H9 (cell line): Measurements from ENCODE around the gene POFUT2. TPM values are rescaled to one million over a fixed set of nuclear protein-coding genes. Genes with fewer than 3 reads are reported as not detected.
A peak's percentile ranks its signal among the peaks of the same experiment; 100 is the strongest.

ENCODE experiments used
- DNase-seq: peaks from one replicate; pipeline ENCODE4 v3.0.0-alpha.2; 2017
- H2AFZ ChIP-seq: one replicate; pipeline ENCODE4 v1.6.1; 2013; ENCODE audit warnings: mild to moderate bottlenecking, low read length, control low read depth, moderate library complexity
- H2AK5ac ChIP-seq: 2 replicates; pipeline ENCODE4 v1.6.1; 2013; ENCODE audit warnings: low read length, control low read depth, mixed read lengths; ENCODE audit not compliant: insufficient read length
- H2BK120ac ChIP-seq: one replicate; pipeline ENCODE4 v1.6.1; 2013; ENCODE audit warnings: low read depth, mild to moderate bottlenecking, low read length, control low read depth, inconsistent platforms; ENCODE audit not compliant: poor library complexity, severe bottlenecking
- H2BK12ac ChIP-seq: 2 replicates; pipeline ENCODE4 v1.6.1; 2013; ENCODE audit warnings: low read length, control low read depth, mixed read lengths, low read depth; ENCODE audit not compliant: insufficient read length
- H2BK15ac ChIP-seq: 2 replicates; pipeline ENCODE4 v1.6.1; 2013; ENCODE audit warnings: low read depth, low read length, control low read depth
- H2BK20ac ChIP-seq: one replicate; pipeline ENCODE4 v1.6.1; 2013; ENCODE audit warnings: low read depth, mild to moderate bottlenecking, low read length, control low read depth, inconsistent platforms; ENCODE audit not compliant: poor library complexity, severe bottlenecking
- H2BK5ac ChIP-seq: 2 replicates; pipeline ENCODE4 v1.6.1; 2013; ENCODE audit warnings: low read length, control low read depth, mixed read lengths; ENCODE audit not compliant: insufficient read length
- H3K14ac ChIP-seq: 2 replicates; pipeline ENCODE4 v1.6.1; 2013; ENCODE audit warnings: low read length, control low read depth; ENCODE audit not compliant: insufficient read depth
- H3K18ac ChIP-seq: 2 replicates; pipeline ENCODE4 v1.6.1; 2013; ENCODE audit warnings: low read depth, mild to moderate bottlenecking, mixed read lengths, low read length, control low read depth; ENCODE audit not compliant: insufficient read length
- H3K23ac ChIP-seq: 2 replicates; pipeline ENCODE4 v1.6.1; 2013; ENCODE audit warnings: low read length, control low read depth, mixed read lengths, low read depth; ENCODE audit not compliant: insufficient read length
- H3K23me2 ChIP-seq: 2 replicates; pipeline ENCODE4 v1.6.1; 2013; ENCODE audit warnings: low read depth, mild to moderate bottlenecking, mixed read lengths, low read length, control low read depth; ENCODE audit not compliant: insufficient read length, poor library complexity, severe bottlenecking
- H3K27ac ChIP-seq: 2 replicates; pipeline ENCODE4 v1.5.1; 2013; ENCODE audit warnings: low read length, control low read depth, mixed read lengths, low read depth; ENCODE audit not compliant: insufficient read length
- H3K27me3 ChIP-seq: 2 replicates; pipeline ENCODE4 v1.6.1; 2013; ENCODE audit warnings: low read length, control low read depth, inconsistent platforms; ENCODE audit not compliant: insufficient read depth
- H3K4ac ChIP-seq: 2 replicates; pipeline ENCODE4 v1.6.1; 2013; ENCODE audit warnings: low read depth, mild to moderate bottlenecking, control low read depth, inconsistent platforms, low read length, moderate library complexity
- H3K4me1 ChIP-seq: 2 replicates; pipeline ENCODE4 v1.6.1; 2013; ENCODE audit warnings: low read length, control low read depth, inconsistent platforms; ENCODE audit not compliant: insufficient read depth
- H3K4me2 ChIP-seq: 2 replicates; pipeline ENCODE4 v1.6.1; 2013; ENCODE audit warnings: low read length, control low read depth, mixed read lengths; ENCODE audit not compliant: insufficient read length, insufficient read depth
- H3K56ac ChIP-seq: 2 replicates; pipeline ENCODE4 v1.6.1; 2013; ENCODE audit warnings: low read depth, mild to moderate bottlenecking, mixed read lengths, low read length, control low read depth; ENCODE audit not compliant: insufficient read length
- H3K79me1 ChIP-seq: 2 replicates; pipeline ENCODE4 v1.6.1; 2013; ENCODE audit warnings: low read depth, mild to moderate bottlenecking, moderate library complexity, low read length, control low read depth, inconsistent platforms; ENCODE audit not compliant: insufficient read depth, poor library complexity, severe bottlenecking
- H3K79me2 ChIP-seq: 2 replicates; pipeline ENCODE4 v1.6.1; 2013; ENCODE audit warnings: low read length, control low read depth, inconsistent platforms; ENCODE audit not compliant: insufficient read depth
- H3K9ac ChIP-seq: 2 replicates; pipeline ENCODE4 v1.6.1; 2013; ENCODE audit warnings: low read length, control low read depth, mixed read lengths; ENCODE audit not compliant: insufficient read length; ENCODE audit errors: extremely low read depth
- H3K9me3 ChIP-seq: one replicate; pipeline ENCODE4 v1.6.1; 2013; ENCODE audit warnings: low read depth, low read length, inconsistent platforms; ENCODE audit not compliant: control insufficient read depth
- H3T11ph ChIP-seq: one replicate; pipeline ENCODE4 v1.6.1; 2013; ENCODE audit warnings: mild to moderate bottlenecking, low read length, control low read depth, inconsistent platforms
- H4K20me1 ChIP-seq: one replicate; pipeline ENCODE4 v1.6.1; 2013; ENCODE audit not compliant: control insufficient read depth, insufficient read length, insufficient read depth
- H4K5ac ChIP-seq: 2 replicates; pipeline ENCODE4 v1.6.1; 2013; ENCODE audit warnings: low read depth, mild to moderate bottlenecking, mixed read lengths, low read length, control low read depth; ENCODE audit not compliant: insufficient read length
- H4K8ac ChIP-seq: replicated peaks from 2 replicates; pipeline ENCODE4 v1.6.1; 2013; ENCODE audit warnings: low read length, control low read depth, mixed read lengths, low read depth; ENCODE audit not compliant: insufficient read length
- H4K91ac ChIP-seq: 2 replicates; pipeline ENCODE4 v1.6.1; 2013; ENCODE audit warnings: low read depth, mild to moderate bottlenecking, moderate library complexity, mixed read lengths, low read length, control low read depth; ENCODE audit not compliant: insufficient read length
- H3K27ac Mint-ChIP-seq, 3 experiments: 2 replicates in 2 of 3; 3 replicates in 1 of 3; pipeline ENCODE4 v1.8.0; 2020 to 2021; ENCODE audit warnings: mixed read lengths in 3 of 3, mild to moderate bottlenecking in 1 of 3, moderate library complexity in 1 of 3
- H3K27me3 Mint-ChIP-seq: 2 replicates; pipeline ENCODE4 v1.8.0; 2021; ENCODE audit warnings: low read depth, mild to moderate bottlenecking, moderate library complexity, mixed read lengths
- H3K36me3 Mint-ChIP-seq, 3 experiments: 2 replicates in 2 of 3; 3 replicates in 1 of 3; pipeline ENCODE4 v1.8.0; 2020 to 2021; ENCODE audit warnings: low read depth in 3 of 3, mixed read lengths in 3 of 3; ENCODE audit not compliant: insufficient read depth in 1 of 3
- H3K4me1 Mint-ChIP-seq, 2 experiments: 2 replicates each; pipeline ENCODE4 v1.8.0; 2020; ENCODE audit warnings: mixed read lengths in 2 of 2
- H3K4me3 Mint-ChIP-seq, 2 experiments: 2 replicates in 1 of 2; 3 replicates in 1 of 2; pipeline ENCODE4 v1.8.0; 2020 to 2021; ENCODE audit warnings: mild to moderate bottlenecking in 2 of 2, mixed read lengths in 2 of 2, moderate library complexity in 1 of 2
- H3K9me3 Mint-ChIP-seq, 2 experiments: 2 replicates in 1 of 2; 3 replicates in 1 of 2; pipeline ENCODE4 v1.8.0; 2020; ENCODE audit warnings: mild to moderate bottlenecking in 2 of 2, mixed read lengths in 2 of 2, moderate library complexity in 1 of 2
- CTCF ChIP-seq: fragments of 200-600 bp; sonication (generic); conservative IDR thresholded peaks from 3 replicates; pipeline ENCODE4 v1.8.0; 2021; ENCODE audit warnings: antibody characterized with exemption, mild to moderate bottlenecking
- WGBS: extraction: QIAGEN DNeasy Blood & Tissue Kit; methylation state at CpG from one replicate; pipeline ENCODE4 v1.1.7; 2013; ENCODE audit warnings: missing lambda C conversion rate, low lambda C conversion rate, mixed read lengths; ENCODE audit not compliant: insufficient read length; ENCODE audit errors: extremely low coverage; 5-methylcytosine and 5-hydroxymethylcytosine counted together
- total RNA-seq: library from RNA; stranded (reverse); gene quantifications from 2 replicates; pipeline ENCODE4 v1.2.1, GENCODE V29; 2021

The POFUT2 gene
- total RNA-seq, 1 experiment from 2014 or later: 34.8 TPM

GRCh38 chr21:45322231-45322959 is 34.7 kb upstream of the POFUT2 start:
- no peak overlapping the region for H2BK120ac ChIP-seq
- no peak for TF ChIP-seq CTCF
- no peak overlapping the region for H2BK12ac ChIP-seq
- no peaks in the 10 kb centered on the region for H3K23me2 ChIP-seq
- Mint-ChIP-seq H3K36me3 (0 out of 7 replicates have a peak, but pooled peaks cover 0 to 2% (median 0%) of the 10 kb centered on the region in 3 experiments), H3K4me3 (no peak overlapping the region; a peak in 2 of 5 replicates), H3K9me3 (no peaks in the 10 kb centered on the region), H3K27ac (peak overlapping the region in 2 of 3 experiments; percentile 74 to 79; a peak in 2 of 7 replicates), H3K27me3 (peaks cover 4% of the 10 kb centered on the region), H3K4me1 (peaks cover 27 to 34% of the 10 kb centered on the region in 2 experiments)
- no peaks in the 10 kb centered on the region for H3K79me1 ChIP-seq
- H4K8ac ChIP-seq: no peak overlapping the region
- no peak overlapping the region for H3K4ac ChIP-seq
- no peak overlapping the region for H3K56ac ChIP-seq
- H4K91ac ChIP-seq: no peak overlapping the region
- H2BK5ac ChIP-seq: no peak overlapping the region
- H4K5ac ChIP-seq: no peak overlapping the region
- H3K4me2 ChIP-seq: no peak overlapping the region
- no peak overlapping the region for H2AK5ac ChIP-seq
- no peaks in the 10 kb centered on the region for H3K9me3 ChIP-seq
- H4K20me1 ChIP-seq: no peaks in the 10 kb centered on the region
- no peaks in the 10 kb centered on the region for H3K79me2 ChIP-seq
- no peak overlapping the region for H3K23ac ChIP-seq
- DNase-seq: peak; percentile 23
- no peaks in the 10 kb centered on the region for H3K4me1 ChIP-seq
- H3K9ac ChIP-seq: no peak overlapping the region
- no peak overlapping the region for H3K14ac ChIP-seq
- WGBS: no CpG with 5 or more reads among the region's 24 CpGs
- H3K18ac ChIP-seq: no peak overlapping the region
- H2BK20ac ChIP-seq: no peak overlapping the region
- H3K27ac ChIP-seq: no peak overlapping the region
- H2BK15ac ChIP-seq: no peak overlapping the region
- H2AFZ ChIP-seq: no peak overlapping the region
- no peaks in the 10 kb centered on the region for H3K27me3 ChIP-seq
- H3T11ph ChIP-seq: no peak overlapping the region
